Measurements from ENCODE around the gene CLEC4E.

CLEC4E gene

GRCh38 chr12:8504351-8504750 is 36.4 kb downstream of the CLEC4E start:
- TF ChIP-seq FOXP2 (optimal IDR thresholded peaks at IDR 0.05; ENCODE audit: borderline replicate concordance, extremely low read depth, extremely low read length, insufficient read depth) (no peak), SIN3A (IDR thresholded peaks at IDR 0.05; ENCODE audit: borderline replicate concordance, insufficient read depth, low read length) (no peak), POLR2AphosphoS5 (IDR thresholded peaks at IDR 0.05; ENCODE audit: low read depth, low read length) (no peak), REST (IDR thresholded peaks at IDR 0.05; ENCODE audit: insufficient read depth in 1 of 2, low read depth in 2 of 2, low read length in 2 of 2) (no peak), TAF1 (IDR thresholded peaks at IDR 0.05; ENCODE audit: borderline replicate concordance, insufficient read depth, low read length) (no peak)

- no peak for TF ChIP-seq SIN3A (IDR thresholded peaks at IDR 0.05; ENCODE audit: borderline replicate concordance, insufficient read depth, low read length)
- no peak for TF ChIP-seq REST (IDR thresholded peaks at IDR 0.05; ENCODE audit: insufficient read depth in 1 of 2, low read depth in 2 of 2, low read length in 2 of 2)
- TF ChIP-seq POLR2AphosphoS5 (IDR thresholded peaks at IDR 0.05; ENCODE audit: low read depth, low read length): no peak
- TF ChIP-seq FOXP2 (optimal IDR thresholded peaks at IDR 0.05; ENCODE audit: borderline replicate concordance, extremely low read depth, extremely low read length, insufficient read depth): no peak
- no peak for TF ChIP-seq TAF1 (IDR thresholded peaks at IDR 0.05; ENCODE audit: borderline replicate concordance, insufficient read depth, low read length)
Observed at GRCh38 chr12:8501720-8502119, 39.0 kb downstream of the CLEC4E start.

- no peak for TF ChIP-seq FOXP2 (optimal IDR thresholded peaks at IDR 0.05; ENCODE audit: borderline replicate concordance, extremely low read depth, extremely low read length, insufficient read depth)
- TF ChIP-seq SIN3A (IDR thresholded peaks at IDR 0.05; ENCODE audit: borderline replicate concordance, insufficient read depth, low read length): no peak
- TF ChIP-seq POLR2AphosphoS5 (IDR thresholded peaks at IDR 0.05; ENCODE audit: low read depth, low read length): no peak
- TF ChIP-seq REST (IDR thresholded peaks at IDR 0.05; ENCODE audit: insufficient read depth in 1 of 2, low read depth in 2 of 2, low read length in 2 of 2): no peak
- TF ChIP-seq TAF1 (IDR thresholded peaks at IDR 0.05; ENCODE audit: borderline replicate concordance, insufficient read depth, low read length): no peak
Observed at GRCh38 chr12:8499616-8500015, 41.1 kb downstream of the CLEC4E start.

- TF ChIP-seq TAF1 (IDR thresholded peaks at IDR 0.05; ENCODE audit: borderline replicate concordance, insufficient read depth, low read length): no peak
- no peak for TF ChIP-seq POLR2AphosphoS5 (IDR thresholded peaks at IDR 0.05; ENCODE audit: low read depth, low read length)
- no peak for TF ChIP-seq FOXP2 (optimal IDR thresholded peaks at IDR 0.05; ENCODE audit: borderline replicate concordance, extremely low read depth, extremely low read length, insufficient read depth)
- no peak for TF ChIP-seq SIN3A (IDR thresholded peaks at IDR 0.05; ENCODE audit: borderline replicate concordance, insufficient read depth, low read length)
- TF ChIP-seq REST (IDR thresholded peaks at IDR 0.05; ENCODE audit: insufficient read depth in 1 of 2, low read depth in 2 of 2, low read length in 2 of 2): no peak
Observed at GRCh38 chr12:8493084-8493483, 47.6 kb downstream of the CLEC4E start.
